ENCODE data around the gene METTL17. TPM values are rescaled to one million over a fixed set of nuclear protein-coding genes. Genes with fewer than 3 reads are reported as not detected.

The METTL17 gene
- 38.3 and 44.0 TPM in 2 replicates for total RNA-seq

GRCh38 chr14:20989787-20990600 lies at the start of gene METTL17:
Gene METTL17, plus strand, starts transcription at chr14:20989980. Its CDS starts 23 bp downstream, at chr14:20990003.

GRCh38 chr14:20954736-20955537 lies 34.8 kb upstream of the METTL17 start, which contains the start of gene RNASE2:
Gene RNASE2, plus strand, starts transcription at chr14:20955487. Its CDS starts 285 bp downstream, at chr14:20955772.

GRCh38 chr14:20998674-20999366 lies 9.0 kb downstream of the METTL17 start, which contains the start of gene SLC39A2:
Gene SLC39A2, plus strand, starts transcription at chr14:20999293. Its CDS starts 154 bp downstream, at chr14:20999447.

GRCh38 chr14:21024585-21025370 lies 35.0 kb downstream of the METTL17 start, which contains the start of gene NDRG2:
Gene NDRG2, minus strand, starts transcription at chr14:21025061. Its CDS starts 1,746 bp downstream, at chr14:21023315.

GRCh38 chr14:21029917-21030316 lies 40.1 kb downstream of the METTL17 start, which contains the start of gene TPPP2:
Gene TPPP2, plus strand, starts transcription at chr14:21030217. Its CDS starts 365 bp downstream, at chr14:21030582.

GRCh38 chr14:21034707-21035106 lies 44.9 kb downstream of the METTL17 start, which contains the start of gene RNASE13:
Gene RNASE13, minus strand, starts transcription at chr14:21034807. Its CDS starts 519 bp downstream, at chr14:21034288.

GRCh38 chr14:21041676-21042433 lies 52.1 kb downstream of the METTL17 start, which contains the start of gene RNASE7:
Gene RNASE7, plus strand, starts transcription at chr14:21042362. Its CDS starts 631 bp downstream, at chr14:21042993.

Other genes starting within 250 kb of the METTL17 start
- not detected in 2 replicates for gene EDDM3A, start 244.1 kb upstream of the METTL17 start, total RNA-seq
- not detected in 2 replicates for gene EDDM3B, start 221.6 kb upstream of the METTL17 start, total RNA-seq
- gene RNASE6, start 208.7 kb upstream of the METTL17 start, total RNA-seq: not detected in 2 replicates
- 0.96 and 5.4 TPM in 2 replicates for gene RNASE1, start 187.1 kb upstream of the METTL17 start, total RNA-seq
- gene RNASE3, start 98.6 kb upstream of the METTL17 start, total RNA-seq: not detected in 2 replicates
- gene RNASE2, start 34.5 kb upstream of the METTL17 start, total RNA-seq: not detected in 2 replicates
- gene SLC39A2, start 9.3 kb downstream of the METTL17 start, total RNA-seq: 0.28 TPM in 1 of 2 replicates, not detected in the other
- 0.38 and 10.1 TPM in 2 replicates for gene NDRG2, start 35.1 kb downstream of the METTL17 start, total RNA-seq
- gene TPPP2, start 40.2 kb downstream of the METTL17 start, total RNA-seq: not detected in 2 replicates
- not detected in 2 replicates for gene RNASE13, start 44.8 kb downstream of the METTL17 start, total RNA-seq
- not detected in 2 replicates for gene RNASE7, start 52.4 kb downstream of the METTL17 start, total RNA-seq
- not detected in 2 replicates for gene RNASE8, start 67.8 kb downstream of the METTL17 start, total RNA-seq
- 30.3 and 43.7 TPM in 2 replicates for gene ARHGEF40, start 80.3 kb downstream of the METTL17 start, total RNA-seq
- gene ZNF219, start 108.7 kb downstream of the METTL17 start, total RNA-seq: 0.58 and 4.8 TPM in 2 replicates
- not detected in 2 replicates for gene TMEM253, start 111.1 kb downstream of the METTL17 start, total RNA-seq
- gene OR5AU1, start 166.1 kb downstream of the METTL17 start, total RNA-seq: not detected in 2 replicates

Data from regular cardiac myocyte (primary cell).